Measurements from ENCODE around the gene NRP1. TPM values are rescaled to one million over a fixed set of nuclear protein-coding genes. Genes with fewer than 3 reads are reported as not detected.
A peak's percentile ranks its signal among the peaks of the same experiment; 100 is the strongest.

The NRP1 gene
- total RNA-seq, 1 donor = 173 TPM

DNA sequence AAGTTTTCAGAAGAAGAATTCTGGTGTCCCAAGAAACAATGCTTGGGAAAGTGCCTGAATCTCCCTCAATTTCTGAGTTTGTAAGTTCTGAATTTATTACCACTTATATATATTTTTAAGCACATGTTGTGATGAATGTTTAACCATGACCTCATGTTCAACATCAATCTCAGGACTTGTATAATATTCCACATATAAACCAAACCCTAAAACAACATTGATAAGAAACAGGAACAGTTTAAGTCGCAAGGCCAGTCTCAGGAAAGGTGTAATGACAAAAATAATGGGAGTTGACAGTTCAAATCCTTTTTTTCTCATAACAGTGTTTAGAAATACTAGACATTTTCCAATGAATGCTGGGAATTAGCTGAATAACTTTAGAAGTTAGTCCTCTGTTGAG is 22.8 kb downstream of the NRP1 start:
- Histone ChIP-seq H3K27me3 (ENCODE audit: insufficient read depth, low read length) (no peaks in the 10 kb centered on the region), H2AFZ (ENCODE audit: low read length) (no peak overlapping the region), H3K4me1 (ENCODE audit: insufficient read depth, low read length) (peaks cover 26% of the 10 kb centered on the region), H4K20me1 (ENCODE audit: insufficient read depth, low read length) (peaks cover 12% of the 10 kb centered on the region), H3K36me3 (ENCODE audit: insufficient read depth, low read length) (peaks cover 46% of the 10 kb centered on the region), H3K4me3 (ENCODE audit: insufficient read depth, low read length) (no peak overlapping the region), H3K9me3 (ENCODE audit: low read depth, low read length) (no peaks in the 10 kb centered on the region), H3K27ac (ENCODE audit: low read depth, low read length) (peak overlapping the region; percentile 5), H3K4me2 (ENCODE audit: insufficient read depth, low read length) (no peak overlapping the region), H3K79me2 (ENCODE audit: insufficient read depth, low read length) (peaks cover 93% of the 10 kb centered on the region)
- TF ChIP-seq, protein P1, sequence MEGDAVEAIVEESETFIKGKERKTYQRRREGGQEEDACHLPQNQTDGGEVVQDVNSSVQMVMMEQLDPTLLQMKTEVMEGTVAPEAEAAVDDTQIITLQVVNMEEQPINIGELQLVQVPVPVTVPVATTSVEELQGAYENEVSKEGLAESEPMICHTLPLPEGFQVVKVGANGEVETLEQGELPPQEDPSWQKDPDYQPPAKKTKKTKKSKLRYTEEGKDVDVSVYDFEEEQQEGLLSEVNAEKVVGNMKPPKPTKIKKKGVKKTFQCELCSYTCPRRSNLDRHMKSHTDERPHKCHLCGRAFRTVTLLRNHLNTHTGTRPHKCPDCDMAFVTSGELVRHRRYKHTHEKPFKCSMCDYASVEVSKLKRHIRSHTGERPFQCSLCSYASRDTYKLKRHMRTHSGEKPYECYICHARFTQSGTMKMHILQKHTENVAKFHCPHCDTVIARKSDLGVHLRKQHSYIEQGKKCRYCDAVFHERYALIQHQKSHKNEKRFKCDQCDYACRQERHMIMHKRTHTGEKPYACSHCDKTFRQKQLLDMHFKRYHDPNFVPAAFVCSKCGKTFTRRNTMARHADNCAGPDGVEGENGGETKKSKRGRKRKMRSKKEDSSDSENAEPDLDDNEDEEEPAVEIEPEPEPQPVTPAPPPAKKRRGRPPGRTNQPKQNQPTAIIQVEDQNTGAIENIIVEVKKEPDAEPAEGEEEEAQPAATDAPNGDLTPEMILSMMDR (IDR thresholded peaks at IDR 0.05; ENCODE audit: extremely low read depth, low read depth, low read length) = no peak
- no peak for DNase-seq (ENCODE audit: insufficient read length, low spot score, missing footprints)

DNA sequence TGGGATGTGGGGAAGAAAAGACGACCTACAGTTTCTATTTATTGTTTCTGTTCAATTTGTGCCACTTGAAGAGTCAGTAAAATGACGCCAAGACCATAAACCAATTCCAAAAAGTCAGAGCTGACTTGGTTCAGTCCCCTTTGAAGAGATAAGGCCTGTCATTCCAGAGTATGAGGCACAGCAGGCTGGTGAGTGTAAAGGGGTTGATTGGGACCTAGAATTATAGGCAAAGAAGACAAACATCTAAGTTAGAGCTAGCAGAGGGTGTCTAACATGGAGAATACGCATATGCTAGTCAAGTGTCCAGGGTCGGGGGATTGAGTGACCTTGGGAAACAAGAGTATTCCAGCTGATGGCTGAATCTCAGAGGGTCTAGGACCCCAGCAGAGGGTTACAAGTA is 23.6 kb downstream of the NRP1 start:
- peaks cover 41% of the 10 kb centered on the region for H3K36me3 ChIP-seq (ENCODE audit: insufficient read depth, low read length)
- H3K27ac ChIP-seq (ENCODE audit: low read depth, low read length) = peak overlapping the region; percentile 40
- no peak overlapping the region for H3K4me2 ChIP-seq (ENCODE audit: insufficient read depth, low read length)
- no peaks in the 10 kb centered on the region for H3K9me3 ChIP-seq (ENCODE audit: low read depth, low read length)
- no peak overlapping the region for H2AFZ ChIP-seq (ENCODE audit: low read length)
- peaks cover 8% of the 10 kb centered on the region for H4K20me1 ChIP-seq (ENCODE audit: insufficient read depth, low read length)
- H3K79me2 ChIP-seq (ENCODE audit: insufficient read depth, low read length) = peaks cover 93% of the 10 kb centered on the region
- DNase-seq (ENCODE audit: insufficient read length, low spot score, missing footprints) = no peak
- TF ChIP-seq, protein P1 (IDR thresholded peaks at IDR 0.05; ENCODE audit: extremely low read depth, low read depth, low read length) = no peak
- no peaks in the 10 kb centered on the region for H3K27me3 ChIP-seq (ENCODE audit: insufficient read depth, low read length)
- H3K4me3 ChIP-seq (ENCODE audit: insufficient read depth, low read length) = no peak overlapping the region
- H3K4me1 ChIP-seq (ENCODE audit: insufficient read depth, low read length) = peaks cover 24% of the 10 kb centered on the region

DNA sequence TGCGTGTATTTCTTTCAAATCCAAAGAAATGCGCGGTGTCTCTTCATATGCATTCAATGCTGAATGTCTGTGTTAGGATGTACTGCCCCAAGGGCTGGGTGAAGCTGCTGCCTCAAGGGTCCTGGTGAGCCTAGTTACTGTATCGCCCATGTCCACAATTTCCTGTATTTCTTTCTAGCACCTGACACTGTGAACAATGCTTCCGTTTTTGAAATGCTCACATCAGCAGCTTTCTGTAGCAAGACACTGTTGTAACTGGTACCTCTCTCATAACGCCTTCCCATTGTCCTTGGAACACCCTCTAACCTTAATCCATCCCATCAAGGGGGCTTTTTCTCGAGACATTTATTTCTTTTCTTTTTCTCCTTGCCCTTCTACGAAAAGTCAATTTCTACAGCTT is 25.1 kb downstream of the NRP1 start:
- Histone ChIP-seq H3K9me3 (ENCODE audit: low read depth, low read length) (no peaks in the 10 kb centered on the region), H3K4me1 (ENCODE audit: insufficient read depth, low read length) (peaks cover 23% of the 10 kb centered on the region), H2AFZ (ENCODE audit: low read length) (no peak overlapping the region), H3K4me2 (ENCODE audit: insufficient read depth, low read length) (no peak overlapping the region), H3K27ac (ENCODE audit: low read depth, low read length) (no peak overlapping the region), H3K36me3 (ENCODE audit: insufficient read depth, low read length) (peaks cover 37% of the 10 kb centered on the region), H3K4me3 (ENCODE audit: insufficient read depth, low read length) (no peak overlapping the region), H4K20me1 (ENCODE audit: insufficient read depth, low read length) (peaks cover 3% of the 10 kb centered on the region), H3K79me2 (ENCODE audit: insufficient read depth, low read length) (peaks cover 91% of the 10 kb centered on the region), H3K27me3 (ENCODE audit: insufficient read depth, low read length) (no peaks in the 10 kb centered on the region)
- TF ChIP-seq, protein P1 (IDR thresholded peaks at IDR 0.05; ENCODE audit: extremely low read depth, low read depth, low read length) = no peak
- no peak for DNase-seq (ENCODE audit: insufficient read length, low spot score, missing footprints)

DNA sequence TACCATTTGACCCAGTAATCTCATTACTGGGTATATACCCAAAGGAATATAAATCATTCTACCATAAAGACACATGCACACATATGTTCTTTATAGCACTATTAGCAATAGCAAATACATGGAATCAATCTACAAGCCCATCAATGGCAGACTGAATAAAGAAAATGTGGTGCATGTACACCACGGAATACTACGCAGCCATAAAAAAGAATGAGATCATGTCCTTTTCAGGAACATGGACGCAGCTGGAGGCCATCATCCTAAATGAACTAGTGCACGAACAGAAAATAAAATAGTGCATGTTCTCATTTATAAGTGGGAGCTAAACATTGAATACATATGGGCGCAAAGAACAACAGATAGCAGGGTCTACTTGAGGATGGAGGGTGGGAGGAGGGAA is 26.6 kb downstream of the NRP1 start:
- Histone ChIP-seq H4K20me1 (ENCODE audit: insufficient read depth, low read length) (peaks cover 4% of the 10 kb centered on the region), H3K27me3 (ENCODE audit: insufficient read depth, low read length) (no peaks in the 10 kb centered on the region), H3K27ac (ENCODE audit: low read depth, low read length) (peak overlapping the region; percentile 69), H3K4me3 (ENCODE audit: insufficient read depth, low read length) (no peak overlapping the region), H3K9me3 (ENCODE audit: low read depth, low read length) (no peaks in the 10 kb centered on the region), H3K4me1 (ENCODE audit: insufficient read depth, low read length) (peaks cover 28% of the 10 kb centered on the region), H2AFZ (ENCODE audit: low read length) (no peak overlapping the region), H3K36me3 (ENCODE audit: insufficient read depth, low read length) (peaks cover 33% of the 10 kb centered on the region), H3K4me2 (ENCODE audit: insufficient read depth, low read length) (no peak overlapping the region), H3K79me2 (ENCODE audit: insufficient read depth, low read length) (peaks cover 91% of the 10 kb centered on the region)
- TF ChIP-seq, protein P1 (IDR thresholded peaks at IDR 0.05; ENCODE audit: extremely low read depth, low read depth, low read length) = no peak
- no peak for DNase-seq (ENCODE audit: insufficient read length, low spot score, missing footprints)
